ENCODE measurements around the gene NPW.

NPW gene

GRCh38 chr16:1978476-1979120, 41.0 kb upstream of the NPW start:
- peaks cover 41% of the 10 kb centered on the region for H3K27me3 ChIP-seq (ENCODE audit: control insufficient read depth, insufficient read depth, low read length)
- H3K27ac ChIP-seq (ENCODE audit: low read depth, low read length), result no peak overlapping the region
- H3K4me1 ChIP-seq (ENCODE audit: control insufficient read depth, insufficient read depth, low read length), result peaks cover 21% of the 10 kb centered on the region
- H3K9me3 ChIP-seq (ENCODE audit: control insufficient read depth, insufficient read depth, low read length), result no peaks in the 10 kb centered on the region
- H3K36me3 ChIP-seq (ENCODE audit: control insufficient read depth, insufficient read depth, low read length), result peaks cover 41% of the 10 kb centered on the region
- no peak overlapping the region for H3K9ac ChIP-seq (ENCODE audit: low read depth, low read length)
- H3K4me3 ChIP-seq (ENCODE audit: low read depth, low read length), result peak overlapping the region; percentile 57

GRCh38 chr16:1979271-1980029, 40.1 kb upstream of the NPW start:
- Histone ChIP-seq H3K27ac (ENCODE audit: low read depth, low read length) (no peak overlapping the region), H3K36me3 (ENCODE audit: control insufficient read depth, insufficient read depth, low read length) (peaks cover 37% of the 10 kb centered on the region), H3K4me1 (ENCODE audit: control insufficient read depth, insufficient read depth, low read length) (peaks cover 21% of the 10 kb centered on the region), H3K27me3 (ENCODE audit: control insufficient read depth, insufficient read depth, low read length) (peaks cover 41% of the 10 kb centered on the region), H3K4me3 (ENCODE audit: low read depth, low read length) (peak overlapping the region; percentile 57), H3K9me3 (ENCODE audit: control insufficient read depth, insufficient read depth, low read length) (no peaks in the 10 kb centered on the region), H3K9ac (ENCODE audit: low read depth, low read length) (no peak overlapping the region; the same call in 1 of the 2 replicates)

GRCh38 chr16:1980030-1980769, 39.4 kb upstream of the NPW start:
- no peaks in the 10 kb centered on the region for H3K9me3 ChIP-seq (ENCODE audit: control insufficient read depth, insufficient read depth, low read length)
- peaks cover 27% of the 10 kb centered on the region for H3K4me1 ChIP-seq (ENCODE audit: control insufficient read depth, insufficient read depth, low read length)
- H3K27me3 ChIP-seq (ENCODE audit: control insufficient read depth, insufficient read depth, low read length), result peaks cover 41% of the 10 kb centered on the region
- H3K4me3 ChIP-seq (ENCODE audit: low read depth, low read length), result peak overlapping the region; percentile 57
- H3K27ac ChIP-seq (ENCODE audit: low read depth, low read length), result no peak overlapping the region
- H3K9ac ChIP-seq (ENCODE audit: low read depth, low read length), result no peak overlapping the region
- peaks cover 30% of the 10 kb centered on the region for H3K36me3 ChIP-seq (ENCODE audit: control insufficient read depth, insufficient read depth, low read length)

GRCh38 chr16:1980770-1981087, 38.9 kb upstream of the NPW start:
- H3K36me3 ChIP-seq (ENCODE audit: control insufficient read depth, insufficient read depth, low read length), result peaks cover 29% of the 10 kb centered on the region
- peaks cover 27% of the 10 kb centered on the region for H3K4me1 ChIP-seq (ENCODE audit: control insufficient read depth, insufficient read depth, low read length)
- H3K4me3 ChIP-seq (ENCODE audit: low read depth, low read length), result peak overlapping the region; percentile 57; the same call in 1 of the 2 replicates
- peaks cover 41% of the 10 kb centered on the region for H3K27me3 ChIP-seq (ENCODE audit: control insufficient read depth, insufficient read depth, low read length)
- no peaks in the 10 kb centered on the region for H3K9me3 ChIP-seq (ENCODE audit: control insufficient read depth, insufficient read depth, low read length)
- H3K9ac ChIP-seq (ENCODE audit: low read depth, low read length), result no peak overlapping the region
- no peak overlapping the region for H3K27ac ChIP-seq (ENCODE audit: low read depth, low read length)

GRCh38 chr16:1981398-1981836, 38.2 kb upstream of the NPW start, which contains the start of gene NOXO1:
Gene NOXO1, minus strand, starts transcription at chr16:1981469. Its CDS starts 290 bp downstream, at chr16:1981179.
- Histone ChIP-seq H3K4me1 (ENCODE audit: control insufficient read depth, insufficient read depth, low read length) (peaks cover 27% of the 10 kb centered on the region), H3K27ac (ENCODE audit: low read depth, low read length) (no peak within 1 kb of the TSS), H3K4me3 (ENCODE audit: low read depth, low read length) (peak within 1 kb of the TSS; percentile 57)

GRCh38 chr16:1982013-1982433, 37.6 kb upstream of the NPW start:
- H3K27ac ChIP-seq (ENCODE audit: low read depth, low read length), result no peak overlapping the region

More at GRCh38 chr16:1981398-1981836, 38.2 kb upstream of the NPW start, which contains the start of gene NOXO1:
- peaks cover 41% of the 10 kb centered on the region for H3K27me3 ChIP-seq (ENCODE audit: control insufficient read depth, insufficient read depth, low read length)
- H3K9me3 ChIP-seq (ENCODE audit: control insufficient read depth, insufficient read depth, low read length), result no peaks in the 10 kb centered on the region
- H3K9ac ChIP-seq (ENCODE audit: low read depth, low read length), result no peak within 1 kb of the TSS
- peaks cover 29% of the 10 kb centered on the region for H3K36me3 ChIP-seq (ENCODE audit: control insufficient read depth, insufficient read depth, low read length)

GRCh38 chr16:1982991-1983543, 36.5 kb upstream of the NPW start:
- peaks cover 20% of the 10 kb centered on the region for H3K36me3 ChIP-seq (ENCODE audit: control insufficient read depth, insufficient read depth, low read length)
- peaks cover 27% of the 10 kb centered on the region for H3K4me1 ChIP-seq (ENCODE audit: control insufficient read depth, insufficient read depth, low read length)
- H3K9ac ChIP-seq (ENCODE audit: low read depth, low read length), result no peak overlapping the region
- no peaks in the 10 kb centered on the region for H3K9me3 ChIP-seq (ENCODE audit: control insufficient read depth, insufficient read depth, low read length)
- H3K4me3 ChIP-seq (ENCODE audit: low read depth, low read length), result peak overlapping the region; percentile 81
- peak overlapping the region; percentile 87 for H3K27ac ChIP-seq (ENCODE audit: low read depth, low read length)
- H3K27me3 ChIP-seq (ENCODE audit: control insufficient read depth, insufficient read depth, low read length), result peaks cover 41% of the 10 kb centered on the region

More at GRCh38 chr16:1982013-1982433, 37.6 kb upstream of the NPW start:
- Histone ChIP-seq H3K27me3 (ENCODE audit: control insufficient read depth, insufficient read depth, low read length) (peaks cover 41% of the 10 kb centered on the region), H3K9ac (ENCODE audit: low read depth, low read length) (no peak overlapping the region), H3K4me3 (ENCODE audit: low read depth, low read length) (no peak overlapping the region), H3K36me3 (ENCODE audit: control insufficient read depth, insufficient read depth, low read length) (peaks cover 29% of the 10 kb centered on the region), H3K9me3 (ENCODE audit: control insufficient read depth, insufficient read depth, low read length) (no peaks in the 10 kb centered on the region), H3K4me1 (ENCODE audit: control insufficient read depth, insufficient read depth, low read length) (peaks cover 27% of the 10 kb centered on the region)

- H3K27me3 ChIP-seq (ENCODE audit: control insufficient read depth, insufficient read depth, low read length), result peaks cover 44% of the 10 kb centered on the region
- peaks cover 30% of the 10 kb centered on the region for H3K4me1 ChIP-seq (ENCODE audit: control insufficient read depth, insufficient read depth, low read length)
- H3K9ac ChIP-seq (ENCODE audit: low read depth, low read length), result peak within 1 kb of the TSS; percentile 86
- peak within 1 kb of the TSS; percentile 87 for H3K27ac ChIP-seq (ENCODE audit: low read depth, low read length)
- no peaks in the 10 kb centered on the region for H3K9me3 ChIP-seq (ENCODE audit: control insufficient read depth, insufficient read depth, low read length)
- peak within 1 kb of the TSS; percentile 81 for H3K4me3 ChIP-seq (ENCODE audit: low read depth, low read length)
- peaks cover 18% of the 10 kb centered on the region for H3K36me3 ChIP-seq (ENCODE audit: control insufficient read depth, insufficient read depth, low read length)
Observed at GRCh38 chr16:1983544-1984346, 35.8 kb upstream of the NPW start, which contains the start of gene GFER. Gene GFER, plus strand, starts transcription at chr16:1984193. Its CDS starts 26 bp downstream, at chr16:1984219.

- Histone ChIP-seq H3K9me3 (ENCODE audit: control insufficient read depth, insufficient read depth, low read length) (no peaks in the 10 kb centered on the region), H3K36me3 (ENCODE audit: control insufficient read depth, insufficient read depth, low read length) (peaks cover 18% of the 10 kb centered on the region), H3K27me3 (ENCODE audit: control insufficient read depth, insufficient read depth, low read length) (peaks cover 49% of the 10 kb centered on the region), H3K9ac (ENCODE audit: low read depth, low read length) (peak overlapping the region; percentile 86), H3K27ac (ENCODE audit: low read depth, low read length) (peak overlapping the region; percentile 87), H3K4me3 (ENCODE audit: low read depth, low read length) (peak overlapping the region; percentile 81), H3K4me1 (ENCODE audit: control insufficient read depth, insufficient read depth, low read length) (peaks cover 36% of the 10 kb centered on the region)
Observed at GRCh38 chr16:1984347-1985225, 35.0 kb upstream of the NPW start.
